Measurements from ENCODE around the gene CTDP1.

DNA sequence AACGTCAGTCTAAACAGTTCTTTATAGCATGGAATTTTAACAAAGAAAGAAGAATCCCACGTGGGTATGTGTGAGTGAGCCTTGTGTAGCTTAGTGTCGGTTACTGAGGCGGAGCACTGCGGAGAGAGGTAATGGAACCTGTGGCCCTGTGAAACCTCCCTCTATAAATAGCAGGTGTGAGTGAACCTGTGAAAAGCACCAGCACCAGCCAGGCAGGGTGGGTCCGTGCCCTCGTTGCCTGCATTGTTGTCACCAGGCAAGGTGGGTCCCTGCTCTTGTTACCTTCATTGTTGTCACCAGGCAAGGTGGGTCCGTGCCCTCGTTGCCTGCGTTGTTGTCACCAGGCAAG is 4.7 kb downstream of the CTDP1 start:
- TF ChIP-seq, protein P1, sequence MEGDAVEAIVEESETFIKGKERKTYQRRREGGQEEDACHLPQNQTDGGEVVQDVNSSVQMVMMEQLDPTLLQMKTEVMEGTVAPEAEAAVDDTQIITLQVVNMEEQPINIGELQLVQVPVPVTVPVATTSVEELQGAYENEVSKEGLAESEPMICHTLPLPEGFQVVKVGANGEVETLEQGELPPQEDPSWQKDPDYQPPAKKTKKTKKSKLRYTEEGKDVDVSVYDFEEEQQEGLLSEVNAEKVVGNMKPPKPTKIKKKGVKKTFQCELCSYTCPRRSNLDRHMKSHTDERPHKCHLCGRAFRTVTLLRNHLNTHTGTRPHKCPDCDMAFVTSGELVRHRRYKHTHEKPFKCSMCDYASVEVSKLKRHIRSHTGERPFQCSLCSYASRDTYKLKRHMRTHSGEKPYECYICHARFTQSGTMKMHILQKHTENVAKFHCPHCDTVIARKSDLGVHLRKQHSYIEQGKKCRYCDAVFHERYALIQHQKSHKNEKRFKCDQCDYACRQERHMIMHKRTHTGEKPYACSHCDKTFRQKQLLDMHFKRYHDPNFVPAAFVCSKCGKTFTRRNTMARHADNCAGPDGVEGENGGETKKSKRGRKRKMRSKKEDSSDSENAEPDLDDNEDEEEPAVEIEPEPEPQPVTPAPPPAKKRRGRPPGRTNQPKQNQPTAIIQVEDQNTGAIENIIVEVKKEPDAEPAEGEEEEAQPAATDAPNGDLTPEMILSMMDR (IDR thresholded peaks at IDR 0.05) = no peak
- TF ChIP-seq POLR2A (IDR thresholded peaks at IDR 0.05) = no peak
- TF ChIP-seq POLR2AphosphoS5 (IDR thresholded peaks at IDR 0.05; ENCODE audit: insufficient read depth in 1 of 2, low read depth in 1 of 2) = no peak
